Esophagus squamous epithelium (tissue), 4 donors: ENCODE results near the gene THBS2.
"Not testable (repeated sequence)": the region's sequence is repeated elsewhere in the genome, so short reads cannot be mapped to it uniquely, and the experiment has no call there.

ENCODE experiments used
- POLR2A ChIP-seq, 4 donors: fragments of 450-650 bp; IDR thresholded peaks; one replicate each; pipeline ENCODE4 v1.6.1; 2017; ENCODE audit warnings: antibody characterized with exemption in 4 of 4, mild to moderate bottlenecking in 4 of 4, moderate library complexity in 3 of 4
- TF ChIP-seq, protein P1 (sequence below), 6 experiments: fragments of 450-650 bp in 4 of 6; fragments of 200-600 bp in 2 of 6; sonication (generic) in 2 of 6; IDR thresholded peaks; one replicate each; pipeline ENCODE4 v1.5.1; 2016 to 2019; ENCODE audit warnings: antibody characterized with exemption in 6 of 6, mild to moderate bottlenecking in 4 of 6, moderate library complexity in 4 of 6

- TF ChIP-seq POLR2A (IDR thresholded peaks at IDR 0.05), result not testable (repeated sequence)
- TF ChIP-seq, protein P1, sequence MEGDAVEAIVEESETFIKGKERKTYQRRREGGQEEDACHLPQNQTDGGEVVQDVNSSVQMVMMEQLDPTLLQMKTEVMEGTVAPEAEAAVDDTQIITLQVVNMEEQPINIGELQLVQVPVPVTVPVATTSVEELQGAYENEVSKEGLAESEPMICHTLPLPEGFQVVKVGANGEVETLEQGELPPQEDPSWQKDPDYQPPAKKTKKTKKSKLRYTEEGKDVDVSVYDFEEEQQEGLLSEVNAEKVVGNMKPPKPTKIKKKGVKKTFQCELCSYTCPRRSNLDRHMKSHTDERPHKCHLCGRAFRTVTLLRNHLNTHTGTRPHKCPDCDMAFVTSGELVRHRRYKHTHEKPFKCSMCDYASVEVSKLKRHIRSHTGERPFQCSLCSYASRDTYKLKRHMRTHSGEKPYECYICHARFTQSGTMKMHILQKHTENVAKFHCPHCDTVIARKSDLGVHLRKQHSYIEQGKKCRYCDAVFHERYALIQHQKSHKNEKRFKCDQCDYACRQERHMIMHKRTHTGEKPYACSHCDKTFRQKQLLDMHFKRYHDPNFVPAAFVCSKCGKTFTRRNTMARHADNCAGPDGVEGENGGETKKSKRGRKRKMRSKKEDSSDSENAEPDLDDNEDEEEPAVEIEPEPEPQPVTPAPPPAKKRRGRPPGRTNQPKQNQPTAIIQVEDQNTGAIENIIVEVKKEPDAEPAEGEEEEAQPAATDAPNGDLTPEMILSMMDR (IDR thresholded peaks at IDR 0.05), result not testable (repeated sequence)
These were observed 45.0 kb upstream of the THBS2 start for GRCh38 chr6:169298626-169299025.
